RPMI7951 (cell line): ENCODE results near the gene RELL1. TPM values are rescaled to one million over a fixed set of nuclear protein-coding genes. Genes with fewer than 3 reads are reported as not detected.

Source experiments
- DNase-seq: peaks from one replicate; pipeline ENCODE4 v3.0.0-alpha.2; 2012; ENCODE audit warnings: low read depth
- total RNA-seq: library from RNA; depleted of rRNA; stranded (reverse); fragments of >200 nt; shearing (Covaris generic); gene quantifications from 2 replicates; pipeline ENCODE4 v1.2.3, GENCODE V29; 2014; rRNA removed

Gene RELL1
- total RNA-seq, 1 experiment from 2014 or later = 42.1 TPM

GRCh38 chr4:37601531-37601930 is 84.6 kb downstream of the RELL1 start:
- DNase-seq = peak; percentile 93

DNA sequence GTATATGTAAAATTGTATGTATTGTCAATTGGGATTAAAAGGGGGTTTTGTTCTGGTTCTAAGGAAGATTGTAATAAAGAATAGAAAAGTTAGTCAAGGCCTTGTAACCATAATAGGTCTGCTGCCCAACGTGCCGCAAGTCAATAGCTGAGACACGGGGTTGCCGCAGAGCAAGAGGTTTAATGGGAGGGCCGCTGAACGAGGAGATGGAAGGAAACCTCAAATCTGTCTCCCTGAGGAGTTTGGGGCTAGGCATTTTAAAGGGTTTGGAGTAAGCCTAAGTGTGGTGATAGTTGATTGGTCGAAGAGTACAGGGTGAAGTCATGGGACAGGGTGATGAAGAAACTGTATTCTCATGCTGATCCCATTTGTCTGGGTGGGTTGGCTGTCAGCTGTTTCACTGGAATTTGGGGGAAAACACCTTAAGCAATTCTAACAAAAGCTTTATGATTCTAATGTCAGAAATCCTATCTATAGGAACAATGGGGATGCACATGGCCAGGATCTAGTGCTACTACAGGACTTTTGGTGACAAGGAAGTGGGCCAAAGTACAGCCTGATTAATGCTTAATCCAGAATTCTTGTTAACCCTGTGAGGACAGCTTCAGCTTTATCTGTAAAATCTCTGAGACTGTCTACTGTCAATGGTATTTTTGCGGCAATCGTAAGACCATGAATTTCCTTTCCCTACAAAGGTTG is 86.9 kb downstream of the RELL1 start:
- DNase-seq = no peak

GRCh38 chr4:37597034-37597433 is 89.1 kb downstream of the RELL1 start:
- no peak for DNase-seq

- DNase-seq = no peak
These were observed 90.1 kb downstream of the RELL1 start for GRCh38 chr4:37595875-37596680.

GRCh38 chr4:37594099-37594498 is 92.1 kb downstream of the RELL1 start:
- DNase-seq = no peak

DNA sequence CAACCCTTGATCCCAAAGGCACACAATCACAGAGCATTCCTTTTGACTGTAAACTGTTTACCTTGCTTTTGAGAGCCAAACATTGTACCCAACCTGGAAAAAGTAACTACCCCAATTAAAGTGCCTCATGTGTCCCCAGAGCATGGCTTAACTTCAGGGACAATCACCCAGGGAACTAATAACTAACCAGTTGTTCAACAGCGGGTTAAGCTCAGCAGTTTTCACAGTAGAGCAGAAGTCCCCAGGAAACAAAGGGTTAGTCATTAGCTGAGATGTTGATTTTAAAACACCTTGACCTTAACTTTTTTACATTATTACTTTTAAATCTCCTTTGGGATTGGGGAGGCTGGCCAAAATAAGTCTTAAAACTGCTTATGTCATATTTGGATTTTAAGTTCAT is 94.8 kb downstream of the RELL1 start:
- DNase-seq = no peak

- DNase-seq = no peak
These were observed 96.2 kb downstream of the RELL1 start for GRCh38 chr4:37590016-37590415.

DNA sequence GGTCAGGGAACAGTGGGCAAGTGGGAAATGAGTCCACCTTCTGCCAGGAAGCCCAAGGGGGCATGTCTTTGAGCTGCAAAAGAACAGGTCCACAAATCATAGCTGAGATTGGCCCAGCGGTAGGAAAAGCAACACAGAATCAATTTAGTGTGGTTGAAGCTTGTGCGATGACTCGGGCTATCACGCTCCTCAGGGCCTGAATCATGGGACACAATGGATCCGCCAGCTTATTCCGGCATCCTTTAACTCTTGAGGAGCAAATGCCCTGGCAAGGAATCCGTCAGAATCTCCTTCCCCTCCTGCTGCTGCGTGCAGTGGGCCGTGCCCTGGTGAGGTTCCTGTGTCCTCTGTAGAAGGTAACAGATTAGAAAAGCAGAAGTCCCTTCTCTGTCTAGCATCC is 98.0 kb downstream of the RELL1 start:
- no peak for DNase-seq

DNA sequence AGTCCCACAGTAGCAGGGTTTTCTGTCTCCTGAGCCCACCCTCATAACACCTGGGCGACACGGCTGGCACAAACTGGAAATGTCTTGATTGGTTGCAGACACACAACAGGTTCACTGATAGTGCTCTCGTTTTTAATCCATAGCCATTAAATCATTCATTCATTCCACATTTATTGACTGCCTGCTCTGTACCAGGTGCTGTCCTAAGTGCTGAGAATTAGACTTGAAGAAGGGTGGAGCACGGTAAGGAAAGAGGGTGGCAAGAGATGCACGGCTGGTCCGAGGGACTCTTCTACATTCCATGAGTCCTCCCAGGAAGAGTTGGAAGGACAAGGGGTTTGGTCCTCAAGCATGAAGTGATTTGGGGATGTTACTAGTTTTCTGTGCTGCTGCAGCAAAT is 100.0 kb downstream of the RELL1 start:
- DNase-seq = no peak

DNA sequence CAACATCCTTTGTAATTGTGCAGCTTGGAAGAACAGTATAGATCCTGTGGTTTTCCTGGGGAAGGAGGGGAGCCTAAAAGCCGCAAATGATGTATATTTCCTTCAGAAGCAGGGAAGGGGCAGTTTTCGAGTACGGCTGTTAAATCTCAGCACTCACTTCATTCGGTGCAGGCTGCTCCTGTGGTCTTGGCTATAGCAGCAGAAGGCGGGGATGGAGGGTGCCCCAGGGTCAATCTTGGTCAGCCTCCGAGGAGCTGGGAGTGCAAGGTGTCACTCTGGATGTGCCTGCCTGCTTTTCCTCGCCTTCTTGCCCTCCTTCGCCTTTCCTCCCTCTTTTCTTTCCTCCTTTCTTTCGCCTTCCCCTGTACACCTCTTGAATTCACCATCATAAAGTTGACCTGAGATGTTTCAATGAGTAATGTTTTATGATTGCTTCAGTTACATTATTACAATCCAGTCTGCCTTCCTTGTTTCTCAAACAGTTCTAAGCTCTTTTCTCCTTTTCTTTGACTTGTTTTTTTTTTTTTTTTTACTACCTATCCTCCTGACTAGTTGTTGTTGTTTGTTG is 101.6 kb downstream of the RELL1 start:
- DNase-seq = no peak

DNA sequence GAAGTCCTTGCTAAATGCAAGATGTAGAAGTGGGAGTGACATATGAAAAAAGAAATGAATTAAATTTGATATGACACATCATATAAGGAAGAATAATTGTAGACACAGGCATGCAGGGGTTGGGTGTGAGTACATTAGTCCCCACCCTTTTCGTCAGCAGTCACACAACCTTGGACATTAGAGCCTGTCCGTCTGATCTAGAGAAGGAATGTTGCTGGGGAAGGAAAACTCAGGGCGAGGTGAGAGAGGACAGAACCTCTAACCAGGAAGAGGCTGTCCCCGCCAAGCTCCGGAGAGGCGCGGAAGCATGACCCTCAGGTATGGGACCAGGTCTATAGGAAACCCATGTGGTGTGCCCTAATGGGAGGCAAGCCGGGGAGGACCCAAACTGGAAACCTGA is 102.1 kb downstream of the RELL1 start:
- DNase-seq = no peak

DNA sequence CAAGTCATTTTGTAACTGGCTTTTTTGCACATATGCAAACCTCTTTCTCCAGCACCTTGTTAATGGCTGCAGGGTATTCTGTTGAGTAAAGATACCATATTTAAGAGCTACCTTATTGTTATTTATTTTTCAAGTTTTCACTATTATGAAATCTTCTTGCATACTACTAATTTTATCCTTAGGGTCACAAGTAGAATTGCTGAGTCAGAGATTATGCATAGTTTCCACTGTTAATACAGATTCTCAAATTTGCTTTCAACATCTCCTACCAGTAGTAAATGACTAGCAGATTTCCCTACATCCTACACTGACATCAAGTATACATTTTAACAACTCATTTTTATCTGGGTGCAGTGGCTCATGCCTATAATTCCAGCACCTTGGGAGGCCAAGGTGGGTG is 112.6 kb downstream of the RELL1 start:
- no peak for DNase-seq

DNA sequence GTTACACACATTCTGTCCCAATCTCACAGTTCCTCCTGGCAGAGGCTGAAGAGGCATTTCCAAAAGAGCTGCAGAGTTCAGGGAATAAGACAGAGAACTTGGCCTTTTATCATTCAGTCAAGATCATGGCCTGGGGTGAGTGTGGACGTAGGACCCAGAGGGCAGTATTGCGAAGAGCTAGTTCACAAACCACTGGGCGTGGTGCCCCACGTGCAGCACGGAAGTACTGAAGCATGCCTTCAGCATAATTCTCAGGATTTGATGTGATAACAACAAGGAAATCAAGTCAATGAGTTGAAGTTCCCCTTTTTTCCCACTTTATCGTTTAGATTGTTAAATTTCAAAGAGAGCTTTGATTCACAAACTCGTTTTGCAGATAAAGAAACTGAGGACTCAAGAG is 117.7 kb downstream of the RELL1 start:
- DNase-seq = no peak

- no peak for DNase-seq
These were observed 118.3 kb downstream of the RELL1 start for GRCh38 chr4:37567836-37568235.

- DNase-seq = peak; percentile 14
These were observed 123.6 kb downstream of the RELL1 start for GRCh38 chr4:37562592-37562991.

GRCh38 chr4:37561803-37562207 is 124.4 kb downstream of the RELL1 start:
- peak; percentile 75 for DNase-seq

DNA sequence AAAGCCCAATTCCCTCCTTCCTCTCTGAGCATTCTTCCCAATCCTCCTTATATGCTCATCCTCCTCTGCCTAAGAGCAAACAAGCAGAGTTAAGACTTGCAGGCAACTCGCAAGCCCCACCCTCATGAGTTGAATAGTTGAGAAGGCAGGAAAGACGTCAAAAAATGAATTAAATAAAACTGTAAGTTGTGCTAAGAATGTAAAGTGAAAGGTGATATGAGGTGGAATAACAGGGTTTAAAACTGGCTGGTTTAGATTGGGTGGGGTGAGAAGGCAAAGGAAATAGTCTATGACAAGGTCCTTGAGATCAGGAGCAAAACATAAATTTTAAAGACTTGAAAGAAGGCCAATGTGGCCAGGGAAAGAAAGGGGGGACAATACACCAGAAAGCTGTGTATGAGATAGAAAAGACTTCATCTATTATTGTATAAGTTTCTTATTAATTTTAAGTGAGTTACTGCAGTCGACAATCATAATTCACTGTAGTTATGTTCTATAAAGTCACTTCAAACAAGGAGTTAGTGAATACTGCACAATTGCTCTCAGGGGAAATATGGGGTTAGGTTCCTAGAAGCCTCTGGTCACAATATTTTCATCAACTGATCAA is 124.9 kb downstream of the RELL1 start:
- no peak for DNase-seq

Other genes with a start within 250 kb of the RELL1 start
- gene PGM2, start 140.3 kb upstream of the RELL1 start, total RNA-seq = 39.8 and 46.6 TPM in 2 replicates
- gene TBC1D1, start 204.7 kb upstream of the RELL1 start, total RNA-seq = 66.0 and 68.2 TPM in 2 replicates